ENCODE measurements around the gene FBRSL1.

FBRSL1 gene

GRCh38 chr12:132559652-132560363 lies 69.9 kb downstream of the FBRSL1 start:
- DNase-seq (ENCODE audit: low spot score), result peak; percentile 89
- in situ Hi-C loops (cut with MboI; ENCODE audit: low sequenced_read_pairs, unreplicated experiment), result no loop called here
- no peak for TF ChIP-seq CTCF (IDR thresholded peaks at IDR 0.05; ENCODE audit: borderline replicate concordance, control extremely low read depth, extremely low read depth, insufficient read depth, missing control alignments)

- in situ Hi-C loops (cut with MboI; ENCODE audit: low sequenced_read_pairs, unreplicated experiment), result no loop called here
- no peak for DNase-seq (ENCODE audit: low spot score)
- TF ChIP-seq CTCF (IDR thresholded peaks at IDR 0.05; ENCODE audit: borderline replicate concordance, control extremely low read depth, extremely low read depth, insufficient read depth, missing control alignments), result no peak
These were observed 70.3 kb downstream of the FBRSL1 start for GRCh38 chr12:132560364-132560613.

- DNase-seq (ENCODE audit: low spot score), result peak; percentile 91
- TF ChIP-seq CTCF (IDR thresholded peaks at IDR 0.05; ENCODE audit: borderline replicate concordance, control extremely low read depth, extremely low read depth, insufficient read depth, missing control alignments), result peak; percentile 70
- in situ Hi-C loops (cut with MboI; ENCODE audit: low sequenced_read_pairs, unreplicated experiment), result no loop called here
These were observed 70.9 kb downstream of the FBRSL1 start for GRCh38 chr12:132560614-132561426.
